NCI-H128 (cell line): ENCODE measurements around the gene DISC1.

Experiments
- DNase-seq: peaks from one replicate; lab custom pipeline; 2025; ENCODE audit not compliant: unreplicated experiment; lab: John Stamatoyannopoulos, UW

Gene DISC1

DNA sequence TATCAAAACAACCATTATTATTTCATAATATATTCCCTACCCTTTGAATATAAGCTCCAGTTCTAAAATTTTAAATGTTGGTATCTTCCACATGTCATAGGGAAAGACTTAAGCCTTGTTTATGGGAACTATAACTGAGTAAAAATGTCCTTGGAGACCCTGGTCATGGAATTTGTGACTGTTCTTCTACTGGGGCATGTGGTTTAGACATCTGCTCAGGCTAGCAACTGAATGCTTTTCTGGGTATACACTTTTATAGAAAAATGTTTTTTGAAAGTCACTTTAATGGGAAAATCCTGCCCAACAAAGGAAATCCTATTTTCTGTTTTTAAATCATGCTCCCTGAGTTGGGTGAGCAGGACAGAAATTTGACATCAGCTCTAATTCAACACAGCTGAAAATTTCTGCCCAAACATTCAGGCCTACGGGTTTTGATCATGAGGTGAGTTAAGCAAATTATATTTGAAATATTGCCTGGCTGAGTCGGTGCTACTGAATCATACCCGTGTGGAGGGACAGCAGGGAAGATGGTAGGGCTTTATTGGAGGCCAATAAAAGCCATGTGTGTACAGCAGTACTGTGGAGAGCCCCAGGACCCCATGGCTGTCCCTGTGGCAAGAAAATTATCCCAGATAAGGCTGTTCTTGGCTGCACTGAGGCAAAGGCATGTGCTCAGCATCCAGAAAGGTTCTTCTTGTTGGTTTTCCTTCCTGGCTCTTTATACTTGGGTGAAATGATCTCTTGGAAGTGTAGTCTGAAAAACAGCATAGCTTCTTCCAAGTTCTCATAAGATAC, 391.8 kb downstream of the DISC1 start:
- DNase-seq, result no peak

DNA sequence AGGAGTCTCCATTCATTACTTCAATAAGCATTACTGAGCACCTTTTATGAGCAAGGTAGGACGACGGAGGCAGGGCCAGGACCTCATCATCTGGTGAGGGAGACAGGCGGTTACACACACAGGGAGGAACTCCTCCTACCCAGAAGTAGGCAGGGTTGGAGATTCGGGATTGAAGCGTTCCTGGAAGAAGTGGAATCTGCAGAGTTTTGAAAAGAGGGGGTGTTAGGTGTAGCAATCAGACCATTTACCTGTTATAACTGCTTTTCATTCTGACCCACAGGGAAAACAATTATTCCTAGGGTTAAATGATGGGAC, 392.4 kb downstream of the DISC1 start:
- DNase-seq, result no peak

DNA sequence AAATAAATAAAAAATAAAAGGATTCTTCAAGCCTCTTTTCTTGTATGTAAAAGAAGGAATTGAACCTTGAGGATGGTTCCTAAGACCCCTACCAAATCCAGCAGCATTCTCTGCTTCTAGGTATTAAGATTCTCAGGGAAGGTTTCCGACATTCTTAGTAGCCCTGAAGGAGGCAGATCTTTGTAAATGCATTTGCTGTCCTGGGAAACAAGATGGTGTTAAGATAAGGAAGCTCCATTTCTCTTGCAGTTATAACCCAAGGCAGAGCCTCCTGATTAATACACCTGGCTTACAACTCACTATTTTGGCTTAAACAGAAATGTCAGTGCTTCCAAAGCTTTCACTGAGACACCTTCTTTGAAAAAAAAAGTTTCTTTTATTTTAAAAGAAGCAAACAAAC, 393.8 kb downstream of the DISC1 start:
- no peak for DNase-seq

DNA sequence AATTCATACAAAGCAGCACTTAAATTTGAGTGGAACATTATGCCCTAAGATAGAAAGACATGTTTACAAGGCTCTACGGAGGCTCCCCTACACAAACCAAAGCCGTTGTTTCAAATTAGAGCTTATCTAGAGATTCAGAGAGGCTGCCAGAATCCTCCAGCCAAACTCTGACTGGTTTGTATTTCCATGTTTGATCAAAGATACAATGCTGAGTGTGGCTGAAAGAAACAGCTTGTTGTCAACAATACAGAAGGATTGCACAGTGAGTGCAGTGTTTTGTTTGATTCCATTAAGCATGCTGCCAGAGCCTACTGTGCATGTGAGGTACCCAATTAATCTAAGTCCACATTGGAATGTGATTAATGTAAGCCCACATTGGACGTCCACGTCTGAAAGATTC, 402.7 kb downstream of the DISC1 start:
- no peak for DNase-seq

DNA sequence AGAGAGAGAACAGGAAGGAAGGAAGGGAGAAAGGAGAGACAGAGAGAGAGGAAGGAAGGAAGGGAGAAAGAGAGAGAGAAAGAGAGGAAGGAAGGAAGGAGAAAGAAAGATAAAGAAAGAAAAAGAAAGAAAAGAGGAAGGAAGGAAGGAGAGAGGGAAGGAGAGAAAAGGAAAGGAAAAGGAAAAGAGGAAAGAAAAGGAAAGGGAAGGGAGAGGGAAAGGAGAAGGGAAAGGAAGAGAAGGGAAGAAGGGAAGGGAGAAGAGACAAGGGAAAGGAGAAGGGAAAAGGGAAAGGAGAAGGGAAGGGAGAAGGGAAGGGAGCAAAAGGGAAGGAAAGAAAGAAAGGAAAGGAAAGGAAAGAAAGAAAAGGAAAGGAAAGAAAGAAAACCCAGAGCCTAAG, 404.6 kb downstream of the DISC1 start:
- DNase-seq, result no peak

DNA sequence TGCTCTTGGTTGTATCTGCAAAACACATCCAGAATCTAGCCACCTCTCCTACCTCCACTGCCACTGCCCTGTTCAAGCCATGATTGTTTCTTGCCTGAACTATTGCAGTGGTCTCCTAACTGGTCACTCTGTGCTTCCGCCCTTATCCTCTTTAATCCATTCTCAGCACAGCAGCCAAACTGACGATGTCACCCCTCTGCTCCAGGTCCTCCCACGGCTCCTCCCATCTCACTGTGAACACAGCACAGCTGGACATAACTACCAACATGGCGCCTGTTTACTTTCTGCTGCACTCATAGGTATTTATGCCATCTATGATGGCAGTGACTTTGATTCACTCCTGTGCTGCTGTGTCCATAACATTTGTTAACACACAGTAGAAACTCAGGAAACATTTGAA, 406.7 kb downstream of the DISC1 start:
- DNase-seq, result no peak

DNA sequence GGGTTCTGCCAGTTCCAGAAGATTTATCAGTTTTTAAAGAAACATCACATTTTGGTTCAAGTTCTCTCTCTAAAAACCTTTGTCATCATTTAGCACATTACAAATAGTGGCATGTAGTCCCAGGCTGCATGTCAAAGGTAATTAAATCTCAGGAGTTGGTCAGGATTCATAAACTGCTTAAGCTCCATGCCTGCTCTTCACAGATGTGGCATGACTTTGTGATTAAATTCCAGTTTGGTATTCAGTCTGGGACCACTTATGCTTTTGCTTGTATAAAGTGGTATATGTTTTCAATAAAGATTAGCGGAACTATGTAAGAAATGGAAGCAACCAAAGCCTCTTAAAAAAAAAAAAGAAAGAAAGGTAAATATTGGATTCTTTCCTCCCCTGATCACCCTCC, 408.0 kb downstream of the DISC1 start:
- no peak for DNase-seq

DNA sequence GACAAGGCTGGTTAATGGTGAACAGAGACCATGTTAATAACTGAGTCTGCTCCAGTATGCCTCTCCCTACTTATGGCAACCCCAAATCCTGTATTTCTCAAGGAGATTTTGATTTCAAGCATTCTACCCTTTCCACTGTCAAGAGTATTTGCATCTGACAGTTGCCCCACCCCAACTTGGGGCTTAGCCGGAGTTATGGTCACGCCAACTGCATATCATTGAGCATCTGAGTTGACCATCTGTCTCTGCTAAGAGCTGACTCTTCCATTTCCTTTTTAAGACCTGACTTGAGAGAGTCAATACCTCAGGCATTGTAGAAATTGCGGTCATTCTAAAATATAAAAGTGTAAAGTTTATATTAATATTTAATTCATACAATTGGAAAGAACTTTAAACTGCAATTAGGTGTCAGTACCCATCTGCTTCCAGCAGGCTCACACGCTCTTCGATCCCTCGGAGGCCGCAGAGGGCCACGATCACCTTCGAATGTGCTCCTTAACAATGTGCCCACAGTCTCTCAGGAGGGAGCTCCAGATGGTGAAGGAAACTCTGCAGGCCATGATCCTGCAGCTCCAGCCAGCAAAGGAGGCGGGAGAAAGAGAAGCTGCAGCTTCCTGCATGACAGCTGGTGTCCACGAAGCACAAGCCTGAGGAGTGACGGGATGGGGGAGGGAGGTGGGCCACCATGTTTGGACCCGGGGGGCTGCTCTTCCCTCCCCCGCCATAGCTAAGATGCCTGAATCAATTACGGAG, 409.8 kb downstream of the DISC1 start:
- no peak for DNase-seq

DNA sequence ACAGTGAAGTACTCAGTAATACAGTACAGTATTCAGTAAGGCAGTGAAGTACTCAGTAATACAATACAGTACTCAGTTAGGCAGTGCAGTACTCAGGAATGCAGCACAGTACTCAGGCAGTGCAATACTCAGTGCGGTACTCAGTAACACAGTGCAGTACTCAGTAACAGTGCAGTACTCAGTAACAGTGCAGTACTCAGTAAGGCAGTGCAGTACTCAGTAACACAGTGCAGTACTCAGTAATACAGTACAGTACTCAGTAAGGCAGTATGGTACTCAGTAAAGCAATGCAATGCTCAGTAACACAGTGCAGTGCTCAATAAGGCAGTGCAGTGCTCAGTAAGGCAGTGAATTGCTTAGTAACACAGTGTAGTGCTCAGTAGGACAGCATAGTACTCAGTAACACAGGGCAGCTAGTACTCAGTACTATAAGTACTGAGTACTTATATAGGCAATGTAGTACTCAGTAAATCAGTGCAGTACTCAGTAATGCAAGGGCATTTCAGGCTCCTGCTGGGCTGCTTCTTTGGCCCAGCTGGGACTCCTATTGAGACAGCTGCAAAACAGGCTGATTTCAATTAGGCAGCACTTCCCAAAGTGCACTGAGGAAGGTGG, 411.3 kb downstream of the DISC1 start:
- no peak for DNase-seq

DNA sequence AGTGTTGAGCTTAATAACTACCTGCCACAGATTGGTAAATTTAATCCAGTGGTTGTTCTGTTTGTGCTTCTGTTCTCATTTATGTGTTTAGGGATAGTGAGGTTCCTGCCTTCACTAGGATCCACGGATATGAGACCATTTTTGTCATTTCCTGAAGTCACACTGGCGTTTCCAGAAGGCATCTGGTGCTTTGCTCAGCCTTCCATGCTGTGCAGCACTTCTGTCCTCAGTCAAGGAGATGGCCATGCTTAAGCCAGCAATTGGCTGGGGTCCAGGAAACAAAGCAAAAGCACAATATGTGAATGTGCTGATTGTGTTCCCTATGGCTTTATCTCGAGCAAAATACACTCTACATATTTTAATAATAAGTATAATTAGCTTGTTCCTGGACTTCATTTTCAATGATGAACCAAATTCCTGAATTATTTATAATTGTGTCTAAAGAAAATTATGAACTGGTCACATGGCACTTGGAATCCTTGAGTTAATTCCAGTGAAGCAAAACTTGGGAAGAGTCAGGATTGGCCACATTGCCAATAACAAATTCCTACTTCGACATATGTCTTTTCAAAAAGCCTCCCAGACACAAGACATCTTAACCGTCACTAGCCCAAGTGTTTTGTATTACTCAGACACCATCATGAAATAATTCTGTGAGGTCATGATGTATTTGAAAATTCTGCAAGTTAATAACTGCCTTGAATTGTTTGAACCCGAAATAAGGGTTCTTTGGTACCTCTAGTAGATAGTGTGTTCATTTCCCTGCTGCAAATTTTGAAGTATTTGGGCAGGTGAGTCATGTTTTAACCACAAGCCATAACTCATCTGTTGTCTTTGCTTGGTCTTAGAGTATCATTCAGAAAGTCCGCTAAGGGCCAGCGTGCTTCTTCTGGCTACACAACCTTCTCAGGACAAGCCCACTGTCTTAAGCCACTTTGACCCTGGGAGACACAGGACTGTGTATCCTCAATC, 412.4 kb downstream of the DISC1 start:
- peak; percentile 45 for DNase-seq

DNA sequence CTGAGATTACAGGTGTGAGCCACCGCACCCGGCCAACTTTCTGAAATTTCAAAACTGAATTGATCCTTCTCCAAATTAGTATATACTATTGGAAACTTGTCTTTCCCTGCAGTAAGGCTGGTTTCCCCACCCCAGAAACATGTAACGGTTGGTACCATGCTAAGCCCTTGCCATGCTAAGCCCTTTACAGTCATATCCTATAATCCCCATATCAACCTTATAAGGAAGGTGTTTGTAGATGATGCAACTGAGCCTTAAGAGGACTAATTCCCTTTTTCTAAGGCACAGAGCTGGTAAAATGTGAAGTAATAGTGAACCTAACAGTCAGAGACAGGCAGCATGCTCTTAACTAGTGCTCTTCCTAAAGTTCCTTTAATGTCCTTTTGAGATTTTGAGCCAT, 413.7 kb downstream of the DISC1 start:
- no peak for DNase-seq

DNA sequence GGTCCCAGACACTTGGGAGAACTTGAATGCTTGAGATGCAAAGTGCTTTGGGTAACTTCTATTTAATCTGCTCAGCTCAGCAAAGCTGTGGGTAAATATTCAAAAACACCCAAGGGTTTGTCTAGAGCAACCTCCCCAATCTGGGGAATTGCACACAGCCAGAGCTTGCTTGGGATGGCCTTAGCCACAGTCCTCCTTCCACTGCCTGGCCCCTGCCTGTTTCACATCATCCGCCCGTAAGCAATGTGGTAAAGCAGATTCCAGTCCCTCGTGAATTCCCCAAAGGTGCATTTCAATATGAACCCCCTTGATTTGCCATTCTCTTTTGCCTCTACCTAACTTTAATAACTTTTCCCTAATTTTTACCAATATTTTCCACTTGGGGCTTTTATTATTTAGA, 418.1 kb downstream of the DISC1 start:
- DNase-seq, result no peak

DNA sequence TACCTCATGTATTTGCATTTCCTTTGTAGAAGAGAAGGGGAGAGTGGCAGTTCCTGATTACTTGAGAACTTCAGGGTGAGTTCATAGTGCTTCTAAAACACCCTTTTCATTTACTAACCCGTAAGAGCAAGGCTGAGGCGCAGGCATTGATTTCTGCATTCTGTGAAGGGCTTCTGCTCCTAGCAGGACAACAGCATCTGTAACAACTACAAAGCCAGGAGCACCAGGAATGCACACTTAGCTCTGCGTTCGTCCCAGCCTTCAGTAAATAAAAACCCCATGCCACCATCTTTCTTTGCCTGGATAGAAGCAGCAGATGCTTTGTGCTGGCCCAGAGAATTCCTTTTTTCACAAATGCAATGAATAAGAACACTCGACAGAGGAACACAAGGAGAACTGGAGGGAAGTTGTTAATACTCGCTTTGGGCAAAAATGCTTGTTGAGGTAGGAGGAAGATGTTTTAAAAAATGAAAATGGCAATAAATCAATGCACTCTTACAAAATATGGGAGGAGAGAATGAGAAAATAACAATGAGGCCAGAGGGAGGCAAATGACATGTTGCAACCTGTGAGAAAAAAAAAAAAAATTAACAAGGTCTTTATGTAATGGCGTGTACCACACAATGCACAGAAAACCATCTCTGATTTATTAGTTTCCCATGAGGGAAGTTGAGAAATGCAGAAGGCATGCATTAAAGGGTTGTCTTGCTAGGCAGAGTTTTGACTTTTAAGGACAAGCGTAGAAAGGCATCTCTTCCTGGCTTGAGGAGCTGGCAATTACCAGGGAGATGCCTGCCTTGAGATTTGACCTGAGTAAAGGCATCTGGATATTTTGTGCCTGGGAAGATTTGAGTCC, 418.8 kb downstream of the DISC1 start:
- no peak for DNase-seq

DNA sequence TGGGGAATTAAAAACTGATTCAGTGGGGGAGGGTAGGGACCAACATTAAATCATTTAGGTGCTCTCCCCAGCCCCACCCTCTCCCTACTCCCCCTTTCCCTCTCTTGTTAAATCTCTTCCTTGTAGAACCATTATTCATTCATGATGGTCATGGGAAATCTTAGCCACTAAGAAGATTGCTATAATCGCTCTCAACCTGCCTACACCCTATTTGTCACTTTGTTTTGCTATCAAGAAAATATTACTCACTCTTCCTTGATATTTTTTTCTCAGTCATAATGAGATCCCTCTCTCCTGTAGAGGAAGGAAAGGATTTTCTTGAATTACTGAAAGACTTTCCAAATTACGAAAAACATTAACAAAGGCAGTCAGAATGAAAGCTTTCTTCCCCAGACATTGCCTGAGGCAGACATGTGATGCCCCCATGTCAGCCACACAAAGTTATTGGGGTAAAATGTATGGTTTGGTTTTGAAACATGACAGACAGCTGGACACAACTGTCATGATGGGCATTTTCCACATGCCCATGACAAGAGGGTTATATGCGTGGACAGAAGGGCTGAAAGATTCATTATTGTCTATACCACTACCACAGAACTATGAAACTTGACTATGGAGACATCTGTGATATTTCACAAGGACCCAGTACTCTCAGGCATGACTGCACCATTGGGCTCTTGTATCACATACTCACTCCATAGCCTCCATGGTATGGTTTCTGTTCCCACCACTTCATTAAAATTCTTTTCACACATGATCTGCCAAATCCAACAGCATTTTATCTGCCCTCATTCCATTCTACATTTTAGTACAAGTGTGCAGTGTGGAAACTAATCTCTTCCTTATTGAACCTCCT, 420.1 kb downstream of the DISC1 start:
- no peak for DNase-seq

DNA sequence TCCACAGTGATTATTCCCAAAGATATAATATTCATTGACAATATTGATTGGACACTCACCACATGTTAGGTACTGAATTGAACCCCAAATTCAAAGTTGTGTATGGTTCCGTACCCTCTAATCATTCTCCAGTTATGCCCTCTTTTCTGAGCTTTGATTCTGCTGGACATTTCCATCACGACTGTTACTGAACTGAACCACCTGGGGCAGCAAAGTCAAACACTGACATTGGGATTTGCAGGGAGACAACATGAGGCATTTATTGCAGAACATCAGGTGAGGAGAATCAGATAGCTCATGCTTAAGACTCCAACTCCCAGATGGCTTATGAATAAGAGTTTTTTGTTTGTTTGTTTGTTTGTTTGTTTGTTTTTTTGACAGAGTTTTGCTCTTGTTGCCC, 420.9 kb downstream of the DISC1 start:
- DNase-seq, result no peak

DNA sequence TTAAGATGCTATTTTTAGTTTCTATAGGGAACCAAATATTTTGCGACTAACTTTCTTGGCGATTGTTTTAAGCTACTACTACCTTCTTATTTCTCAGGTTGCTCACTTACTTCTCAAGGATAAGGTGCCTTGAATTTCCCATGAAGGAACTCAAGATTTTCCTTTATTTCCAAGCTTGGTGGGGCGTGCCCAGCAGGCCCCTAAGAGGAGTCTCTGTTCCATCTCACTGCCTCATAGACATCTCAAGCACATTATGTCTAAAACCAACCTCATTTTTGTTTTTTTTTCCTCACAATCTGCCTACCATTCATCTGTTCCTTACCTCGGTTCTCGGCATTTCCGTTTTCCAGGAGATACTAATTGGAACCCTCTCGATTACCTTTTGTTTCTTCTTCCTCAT, 421.9 kb downstream of the DISC1 start:
- DNase-seq, result no peak

DNA sequence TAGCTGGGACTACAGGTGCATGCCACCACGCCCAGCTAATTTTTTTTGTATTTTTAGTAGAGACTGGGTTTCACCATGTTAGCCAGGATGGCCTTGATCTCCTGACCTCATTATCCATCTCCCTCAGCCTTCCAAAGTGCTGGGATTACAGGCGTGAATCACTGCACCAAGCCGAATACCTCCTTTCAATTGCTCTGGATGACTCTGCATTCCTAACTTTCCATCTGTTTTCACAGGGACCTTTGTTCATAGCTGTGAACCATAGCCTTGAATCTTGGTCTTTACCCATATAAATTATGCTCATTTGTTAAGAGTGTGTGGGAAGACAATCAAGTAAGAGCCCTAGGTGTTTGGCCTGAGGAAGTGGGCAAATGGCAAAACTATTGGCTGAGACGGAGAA, 422.7 kb downstream of the DISC1 start:
- no peak for DNase-seq

DNA sequence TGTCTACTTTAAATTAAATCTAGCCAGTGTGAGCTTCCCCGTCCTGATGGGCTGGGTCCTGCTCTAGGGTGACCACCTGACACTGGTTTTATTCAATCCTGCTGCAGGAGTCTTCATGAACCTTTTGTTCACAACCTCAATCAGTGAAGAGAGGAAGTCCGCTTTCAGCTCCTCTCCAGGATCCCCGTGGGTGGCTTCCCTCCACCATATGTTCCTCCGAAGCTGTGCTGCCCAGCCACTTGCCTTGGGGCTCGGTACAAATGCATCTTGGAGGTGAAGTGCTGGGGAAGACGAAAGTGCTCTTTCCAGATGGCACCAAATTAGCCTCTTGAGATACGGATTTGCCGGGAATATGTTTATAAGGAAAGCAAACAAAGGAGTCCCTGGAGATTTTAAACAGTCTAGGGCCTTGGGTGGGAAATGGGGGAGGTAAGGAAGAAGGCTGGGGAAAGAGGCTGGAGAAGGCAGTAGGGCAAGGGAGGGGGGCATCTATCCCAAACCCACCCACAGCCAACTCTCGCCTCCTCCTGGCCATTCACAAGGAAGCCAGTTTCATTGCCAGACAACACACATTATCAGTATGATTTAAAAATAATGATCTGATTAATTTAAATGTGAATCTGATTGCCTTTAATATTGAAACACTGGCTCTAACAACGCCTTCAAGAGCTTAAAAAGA, 430.8 kb downstream of the DISC1 start:
- no peak for DNase-seq

DNA sequence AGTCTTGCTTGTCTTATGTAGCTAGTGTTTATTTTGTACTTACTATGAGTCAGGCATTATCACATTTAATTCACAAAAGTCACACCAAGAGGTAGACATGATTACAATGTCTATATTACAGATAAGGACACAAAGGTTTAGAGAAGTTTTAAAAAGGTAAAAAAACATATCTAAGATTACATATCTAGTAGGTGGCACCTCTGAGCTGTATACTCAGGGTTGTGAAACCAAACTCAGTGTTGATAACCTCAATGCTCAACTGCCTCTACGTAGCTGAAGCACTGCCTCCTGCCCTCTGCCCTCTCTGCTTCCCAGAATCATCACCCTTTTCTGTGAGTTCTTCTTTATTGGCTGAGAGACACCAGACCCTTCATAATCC, 431.3 kb downstream of the DISC1 start:
- DNase-seq, result no peak
